ENCODE measurements around the gene ZNF683. TPM values are rescaled to one million over a fixed set of nuclear protein-coding genes. Genes with fewer than 3 reads are reported as not detected.

Gene ZNF683
- polyA plus RNA-seq, 1 donor (not counting 4 experiments of a cell fraction or from before 2014, with no cell fraction given): not detected

DNA sequence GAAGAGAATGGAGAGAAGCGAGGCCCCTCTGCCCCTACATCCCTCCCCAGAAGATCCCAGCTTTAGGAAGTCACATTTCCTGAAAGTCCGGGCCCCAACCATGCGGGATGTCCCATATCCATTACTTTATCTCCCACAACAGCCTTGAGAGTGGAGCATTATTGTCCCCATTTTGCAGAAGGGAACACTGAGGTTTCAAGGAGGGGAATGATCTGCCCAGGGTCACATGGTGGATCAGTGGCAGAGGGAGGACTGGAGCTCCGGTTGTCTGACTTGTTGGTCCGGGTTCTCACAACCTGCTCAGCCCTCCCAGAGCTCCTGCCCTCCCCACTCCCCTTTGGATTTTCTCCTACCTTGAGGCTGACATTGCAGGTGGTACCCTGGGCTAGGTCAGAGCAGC lies 16.4 kb downstream of the ZNF683 start:
- Histone ChIP-seq H3K9ac (ENCODE audit: control insufficient read depth, extremely low read depth, insufficient read depth, low read length) (no peak overlapping the region), H4K20me1 (ENCODE audit: control insufficient read depth, extremely low read depth, insufficient read depth, low read length) (no peaks in the 10 kb centered on the region), H3K4me3 (ENCODE audit: control insufficient read depth in 2 of 3, extremely low read depth in 1 of 3, insufficient read depth in 2 of 3, low read depth in 1 of 3, low read length in 3 of 3) (no peak overlapping the region), H3K27me3 (ENCODE audit: control insufficient read depth, extremely low read depth, insufficient read depth, low read length) (peaks cover 3% of the 10 kb centered on the region), H3K36me3 (ENCODE audit: control insufficient read depth in 2 of 2, extremely low read depth in 1 of 2, insufficient read depth in 2 of 2, low read length in 2 of 2) (no peaks in the 10 kb centered on the region), H3K4me1 (ENCODE audit: control insufficient read depth, extremely low read depth, insufficient read depth, low read length) (peaks cover 69% of the 10 kb centered on the region), H3K27ac (ENCODE audit: control insufficient read depth, insufficient read depth, low read length) (no peak overlapping the region), H2AFZ (ENCODE audit: control insufficient read depth, low read length) (no peak overlapping the region), H3K79me2 (ENCODE audit: control insufficient read depth, insufficient read depth, low read length) (no peaks in the 10 kb centered on the region), H3K4me2 (ENCODE audit: control insufficient read depth, extremely low read depth, insufficient read depth, low read depth, low read length) (no peak overlapping the region), H3K9me1 (ENCODE audit: control insufficient read depth, extremely low read depth, insufficient read depth, low read length) (peaks cover 3% of the 10 kb centered on the region), H3K9me3 (ENCODE audit: control insufficient read depth, low read depth, low read length) (no peaks in the 10 kb centered on the region)
- no peak for FAIRE-seq
- no peak for DNase-seq (ENCODE audit: low read depth, low spot score)
- TF ChIP-seq EZH2 (IDR thresholded peaks at IDR 0.05; ENCODE audit: low read length) (no peak), CTCF (optimal IDR thresholded peaks at IDR 0.05 in 1 of 3, IDR thresholded peaks at IDR 0.05 in 1 of 3, conservative IDR thresholded peaks at IDR 0.05 in 1 of 3; ENCODE audit: extremely low read depth in 1 of 3, insufficient read depth in 2 of 3, low read length in 3 of 3) (no peak)
- dilution Hi-C loops (cut with MboI; ENCODE audit: extremely low pct_ligation_motif_present, low sequenced_read_pairs): no loop called here

GRCh38 chr1:26354972-26355371 lies 17.6 kb downstream of the ZNF683 start:
- FAIRE-seq: no peak
- Histone ChIP-seq H3K27ac (ENCODE audit: control insufficient read depth, insufficient read depth, low read length) (no peak overlapping the region), H4K20me1 (ENCODE audit: control insufficient read depth, extremely low read depth, insufficient read depth, low read length) (no peaks in the 10 kb centered on the region), H3K36me3 (ENCODE audit: control insufficient read depth in 2 of 2, extremely low read depth in 1 of 2, insufficient read depth in 2 of 2, low read length in 2 of 2) (no peaks in the 10 kb centered on the region), H2AFZ (ENCODE audit: control insufficient read depth, low read length) (no peak overlapping the region), H3K27me3 (ENCODE audit: control insufficient read depth, extremely low read depth, insufficient read depth, low read length) (no peaks in the 10 kb centered on the region), H3K4me3 (ENCODE audit: control insufficient read depth in 2 of 3, extremely low read depth in 1 of 3, insufficient read depth in 2 of 3, low read depth in 1 of 3, low read length in 3 of 3) (no peak overlapping the region), H3K4me1 (ENCODE audit: control insufficient read depth, extremely low read depth, insufficient read depth, low read length) (peaks cover 68% of the 10 kb centered on the region), H3K9me3 (ENCODE audit: control insufficient read depth, low read depth, low read length) (no peaks in the 10 kb centered on the region), H3K79me2 (ENCODE audit: control insufficient read depth, insufficient read depth, low read length) (no peaks in the 10 kb centered on the region), H3K9me1 (ENCODE audit: control insufficient read depth, extremely low read depth, insufficient read depth, low read length) (peaks cover 3% of the 10 kb centered on the region), H3K4me2 (ENCODE audit: control insufficient read depth, extremely low read depth, insufficient read depth, low read depth, low read length) (no peak overlapping the region), H3K9ac (ENCODE audit: control insufficient read depth, extremely low read depth, insufficient read depth, low read length) (no peak overlapping the region)
- dilution Hi-C loops (cut with MboI; ENCODE audit: extremely low pct_ligation_motif_present, low sequenced_read_pairs): no loop called here
- DNase-seq (ENCODE audit: low read depth, low spot score): no peak
- TF ChIP-seq CTCF (optimal IDR thresholded peaks at IDR 0.05 in 1 of 3, IDR thresholded peaks at IDR 0.05 in 1 of 3, conservative IDR thresholded peaks at IDR 0.05 in 1 of 3; ENCODE audit: extremely low read depth in 1 of 3, insufficient read depth in 2 of 3, low read length in 3 of 3): no peak
- no peak for TF ChIP-seq EZH2 (IDR thresholded peaks at IDR 0.05; ENCODE audit: low read length)
